ENCODE data around the gene OR2AJ1.

The OR2AJ1 gene

DNA sequence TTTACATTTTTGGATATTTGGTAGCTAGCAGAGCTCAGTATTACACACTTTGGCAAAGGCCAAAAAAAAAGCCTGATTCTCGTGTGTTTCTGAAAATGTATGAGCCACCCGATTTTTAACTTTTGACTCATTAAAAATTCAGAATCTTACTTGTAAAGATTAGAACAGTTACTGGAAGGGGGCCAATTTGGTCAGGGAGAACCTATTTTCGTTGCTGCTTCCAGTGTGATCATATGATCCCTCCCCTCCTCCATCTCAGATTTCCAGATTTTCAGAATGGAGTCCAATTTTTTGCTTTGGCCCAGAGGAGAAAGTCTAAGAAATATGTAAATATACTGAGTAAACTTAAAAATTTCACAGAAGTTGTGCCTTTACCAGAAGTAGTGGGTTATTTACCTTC, 37.1 kb downstream of the OR2AJ1 start:
- DNase-seq (ENCODE audit: low spot score): no peak

DNA sequence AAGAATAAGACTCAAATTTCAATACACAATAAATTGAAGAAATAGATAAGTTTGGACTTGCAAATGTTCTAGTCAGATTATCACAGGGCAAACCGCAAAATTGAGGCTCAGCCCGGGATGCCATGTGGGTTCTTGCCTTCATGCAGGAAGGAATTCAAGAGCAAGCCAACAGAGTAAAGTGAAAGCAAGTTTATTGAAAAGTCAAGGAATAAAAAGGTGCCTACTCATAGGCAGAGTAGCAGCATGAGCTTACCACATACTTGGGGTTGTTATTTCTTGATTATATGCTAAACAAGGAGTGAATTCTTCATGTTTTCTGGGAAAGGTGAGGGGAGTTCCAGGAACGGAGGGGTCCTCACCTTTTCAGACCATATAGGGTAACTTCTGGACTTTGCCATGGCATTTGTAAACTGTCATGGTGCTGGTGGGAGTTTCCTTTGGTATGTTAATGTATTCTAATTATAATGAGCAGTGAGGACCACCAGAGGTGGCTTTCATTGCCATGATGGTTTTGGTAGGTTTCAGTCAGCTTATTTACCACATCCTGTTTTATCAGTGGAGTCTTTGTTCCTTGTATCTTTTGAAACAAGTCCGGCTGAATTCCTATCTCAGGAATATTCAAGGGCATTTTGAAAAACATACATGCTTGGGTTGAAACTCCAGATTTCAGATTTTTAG, 38.4 kb downstream of the OR2AJ1 start:
- no peak for DNase-seq (ENCODE audit: low spot score)

GRCh38 chr1:247964933-247965332, 40.2 kb downstream of the OR2AJ1 start, which contains the start of gene OR2AK2:
Gene OR2AK2 (plus strand): TSS chr1:247965233. CDS start chr1:247965377, 144 bp downstream.
- no peak for DNase-seq (ENCODE audit: low spot score)

DNA sequence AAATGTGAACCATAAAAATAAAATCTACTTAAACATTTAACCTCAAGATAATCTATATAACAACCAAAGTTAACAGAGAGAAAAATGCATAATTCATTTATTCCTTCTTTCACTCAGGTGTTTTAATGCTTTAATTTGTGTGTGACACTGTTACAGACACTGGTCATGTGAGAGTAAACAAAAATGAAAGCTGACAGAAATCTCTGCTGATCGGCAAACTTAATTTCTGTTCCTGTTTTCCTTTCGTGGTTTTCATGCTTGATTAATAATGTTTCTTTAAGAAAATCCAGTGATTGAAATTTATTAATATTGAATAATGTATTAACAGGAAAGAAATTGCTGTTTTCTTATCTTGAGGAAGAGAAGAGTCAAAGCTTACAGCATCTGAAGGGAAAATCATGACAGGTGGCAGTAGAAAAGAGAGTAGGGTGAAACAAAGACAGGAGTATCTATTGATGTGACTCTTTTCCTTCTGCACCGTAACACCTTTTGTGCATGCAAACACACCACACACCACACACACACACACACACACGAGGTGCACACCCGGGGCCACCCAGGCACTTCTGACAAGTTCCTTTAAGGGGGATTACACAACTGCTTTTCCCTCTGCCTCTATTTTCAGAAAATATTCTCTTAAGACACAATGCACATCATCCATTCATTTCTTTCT, 42.0 kb downstream of the OR2AJ1 start:
- DNase-seq (ENCODE audit: low spot score): no peak

Measured in SK-N-DZ (cell line).